OCI-LY7 (cell line): ENCODE results near the gene GPBAR1. TPM values are rescaled to one million over a fixed set of nuclear protein-coding genes. Genes with fewer than 3 reads are reported as not detected.

ENCODE experiments used
- BruUV-seq: library from RNA; stranded (reverse); fragments of 400-500 nt; replicated peaks from 2 replicates; lab custom pipeline; 2021; lab: Mats Ljungman, UMichigan
- CTCF ChIA-PET: fragments of 300-600 bp; sonication (Branson Sonifier 250); formaldehyde crosslinking; loops from one replicate; lab custom pipeline; 2022; ENCODE audit warnings: antibody characterized with exemption; ENCODE audit not compliant: unreplicated experiment; lab: Charles Lee
- POLR2A ChIA-PET: fragments of 300-600 bp; sonication (Branson Sonifier 250); formaldehyde crosslinking; loops from one replicate; lab custom pipeline; 2022; ENCODE audit warnings: antibody characterized with exemption; lab: Charles Lee
- DNase-seq: peaks from one replicate; pipeline ENCODE4 v3.0.0-alpha.2; 2015; ENCODE audit warnings: low spot score
- H2AFZ ChIP-seq: fragments of 200-600 bp; sonication (generic), shearing (Covaris generic); 2 replicates; pipeline ENCODE4 v1.6.1; 2014; ENCODE audit warnings: mild to moderate bottlenecking, antibody characterized with exemption, low read length, moderate library complexity
- H3K27ac ChIP-seq: fragments of 200-600 bp; sonication (generic); 2 replicates; pipeline ENCODE4 v1.5.1; 2014; ENCODE audit warnings: mixed run types, low read depth, mild to moderate bottlenecking, moderate library complexity, low read length, inconsistent platforms; ENCODE audit not compliant: poor library complexity, severe bottlenecking
- H3K36me3 ChIP-seq: fragments of 200-600 bp; sonication (generic); 2 replicates; pipeline ENCODE4 v1.6.1; 2014; ENCODE audit warnings: mild to moderate bottlenecking, antibody characterized with exemption, low read length, moderate library complexity, mixed read lengths; ENCODE audit not compliant: insufficient read depth
- H3K4me1 ChIP-seq: fragments of 200-600 bp; sonication (generic); 2 replicates; pipeline ENCODE4 v1.5.1; 2014; ENCODE audit warnings: mild to moderate bottlenecking, low read length; ENCODE audit not compliant: insufficient read depth, poor library complexity, severe bottlenecking
- H3K4me2 ChIP-seq: fragments of 200-600 bp; sonication (generic); 2 replicates; pipeline ENCODE4 v1.6.1; 2014; ENCODE audit warnings: mild to moderate bottlenecking, low read length
- H3K4me3 ChIP-seq: fragments of 200-600 bp; sonication (generic); 2 replicates; pipeline ENCODE4 v1.5.1; 2014; ENCODE audit warnings: mild to moderate bottlenecking, low read depth, low read length; ENCODE audit not compliant: poor library complexity, severe bottlenecking
- H3K79me2 ChIP-seq: fragments of 200-600 bp; sonication (generic); 2 replicates; pipeline ENCODE4 v1.6.1; 2016; ENCODE audit warnings: low read depth, mild to moderate bottlenecking, low read length, moderate library complexity, mixed read lengths; ENCODE audit not compliant: insufficient read depth
- H3K9me2 ChIP-seq: fragments of 200-600 bp; sonication (generic); 2 replicates; pipeline ENCODE4 v1.6.1; 2016; ENCODE audit warnings: mild to moderate bottlenecking, low read length, mixed read lengths; ENCODE audit not compliant: insufficient read depth
- H3K9me3 ChIP-seq: fragments of 200-600 bp; sonication (generic); 2 replicates; pipeline ENCODE4 v1.6.1; 2014; ENCODE audit warnings: mild to moderate bottlenecking, mixed run types, low read length, mixed read lengths
- H4K20me1 ChIP-seq: fragments of 200-600 bp; sonication (generic); 2 replicates; pipeline ENCODE4 v1.6.1; 2014; ENCODE audit warnings: mild to moderate bottlenecking, antibody characterized with exemption, low read length, moderate library complexity, mixed read lengths; ENCODE audit not compliant: insufficient read depth
- CTCF ChIP-seq: fragments of 200-600 bp; sonication (generic); conservative IDR thresholded peaks from 2 replicates; pipeline ENCODE4 v1.5.1; 2014; ENCODE audit warnings: mild to moderate bottlenecking, antibody characterized with exemption, low read length, moderate library complexity, mixed read lengths
- EZH2phosphoT487 ChIP-seq: fragments of 200-600 bp; sonication (generic); IDR thresholded peaks from 2 replicates; pipeline ENCODE4 v1.6.1; 2018; ENCODE audit warnings: low read depth, borderline replicate concordance, mild to moderate bottlenecking, mixed run types, antibody characterized with exemption, low read length, moderate library complexity, mixed read lengths
- intact Hi-C: fragments of 100-400 bp; cut with micrococcal nuclease; formaldehyde crosslinking; loops from one replicate; pipeline ENCODE4 v1.10.0; 2022; ENCODE audit not compliant: unreplicated experiment
- total RNA-seq, 2 experiments: library from RNA; depleted of rRNA in 1 of 2; stranded (reverse); fragments of >200 nt in 1 of 2; shearing (Covaris generic) in 1 of 2; gene quantifications; 2 replicates each; pipeline ENCODE4 v1.2.3, GENCODE V29; 2014 to 2022

Gene GPBAR1
- total RNA-seq, 2 experiments from 2014 or later: 0.22 to 0.40 TPM

- TF ChIP-seq CTCF: peak; percentile 37; the same call in 1 of the 2 replicates
- no peak for TF ChIP-seq EZH2phosphoT487
- POLR2A ChIA-PET: interaction anchor here (1.1 to 1.3 kb wide), 3 partner anchors 60 to 96 kb away, joined by 4 read pairs; partner anchors contain the start of gene CATIP
Measured at GRCh38 chr2:218296847-218297246, 36.0 kb downstream of the GPBAR1 start.

GRCh38 chr2:218298314-218298875 lies 37.6 kb downstream of the GPBAR1 start:
- BruUV-seq: no TSS peak
- Histone ChIP-seq H2AFZ (peak overlapping the region; percentile 33; the same call in 1 of the 2 replicates), H3K79me2 (no peaks in the 10 kb centered on the region), H3K4me3 (no peak overlapping the region), H3K9me2 (no peaks in the 10 kb centered on the region), H3K27ac (no peak overlapping the region), H3K4me1 (peaks cover 40% of the 10 kb centered on the region), H3K9me3 (no peaks in the 10 kb centered on the region), H3K4me2 (no peak overlapping the region), H4K20me1 (no peaks in the 10 kb centered on the region), H3K36me3 (no peaks in the 10 kb centered on the region)
- DNase-seq: no peak
- ChIA-PET CTCF (interaction anchor here (1.3 kb wide), 1 partner anchor 26 kb away, joined by 3 read pairs; no protein-coding TSS in a partner anchor), POLR2A (interaction anchor here (0.9 to 1.4 kb wide), 3 partner anchors 29 to 102 kb away, joined by 3 read pairs; partner anchors contain the start of gene CTDSP1)
- TF ChIP-seq CTCF: no peak
- TF ChIP-seq EZH2phosphoT487: no peak
- intact Hi-C loops: no loop called here

More at GRCh38 chr2:218296847-218297246, 36.0 kb downstream of the GPBAR1 start:
- Histone ChIP-seq H3K27ac (no peak overlapping the region), H3K9me3 (no peaks in the 10 kb centered on the region), H3K9me2 (no peaks in the 10 kb centered on the region), H3K79me2 (peaks cover 4% of the 10 kb centered on the region; the same call in 1 of the 2 replicates), H3K4me2 (no peak overlapping the region), H2AFZ (no peak overlapping the region), H3K36me3 (no peaks in the 10 kb centered on the region), H3K4me1 (peaks cover 50% of the 10 kb centered on the region), H4K20me1 (no peaks in the 10 kb centered on the region), H3K4me3 (no peak overlapping the region)
- intact Hi-C loops: no loop called here
- CTCF ChIA-PET: no interaction called here
- no TSS peak for BruUV-seq
- peak; percentile 33 for DNase-seq

- ChIA-PET CTCF (no interaction called here), POLR2A (no interaction called here)
- no peaks in the 10 kb centered on the region for H3K36me3 ChIP-seq
- no peak overlapping the region for H3K4me2 ChIP-seq
- DNase-seq: no peak
- H3K4me1 ChIP-seq: peaks cover 34% of the 10 kb centered on the region
- H3K9me3 ChIP-seq: no peaks in the 10 kb centered on the region
- no peaks in the 10 kb centered on the region for H3K79me2 ChIP-seq
- H3K27ac ChIP-seq: no peak overlapping the region
- BruUV-seq: no TSS peak
- H2AFZ ChIP-seq: no peak overlapping the region
- H3K9me2 ChIP-seq: no peaks in the 10 kb centered on the region
- TF ChIP-seq EZH2phosphoT487 (no peak), CTCF (no peak)
- H4K20me1 ChIP-seq: no peaks in the 10 kb centered on the region
- intact Hi-C loops: loop anchor here (2.0 kb wide), 1 partner anchor 27 kb away; no protein-coding TSS in a partner anchor
- H3K4me3 ChIP-seq: no peak overlapping the region
Measured at GRCh38 chr2:218300141-218300540, 39.3 kb downstream of the GPBAR1 start.
